H1 (cell line): ENCODE data around the gene MFAP4.

Experiments used
- ATF2 ChIP-seq: IDR thresholded peaks from 2 replicates; pipeline ENCODE4 v1.6.1; 2012; ENCODE audit warnings: low read length, inconsistent platforms
- EP300 ChIP-seq, 2 experiments: IDR thresholded peaks; 1 replicate in 1 of 2; 2 replicates in 1 of 2; pipeline ENCODE4 v1.6.1; 2011 to 2012; ENCODE audit warnings: low read depth in 2 of 2, low read length in 2 of 2, mild to moderate bottlenecking in 2 of 2, borderline replicate concordance in 1 of 2, inconsistent platforms in 1 of 2, moderate library complexity in 1 of 2
- HDAC2 ChIP-seq, 2 experiments: fragments of 300-600 bp in 1 of 2; sonication (generic) in 1 of 2; IDR thresholded peaks; 2 replicates each; pipeline ENCODE4 v1.6.1; 2011 to 2012; ENCODE audit warnings: low read depth in 2 of 2, low read length in 2 of 2, mild to moderate bottlenecking in 2 of 2, moderate library complexity in 2 of 2, borderline replicate concordance in 1 of 2, inconsistent platforms in 1 of 2
- POLR2A ChIP-seq, 2 experiments: IDR thresholded peaks; 1 replicate in 1 of 2; 2 replicates in 1 of 2; pipeline ENCODE4 v1.6.1; 2011; ENCODE audit warnings: low read depth in 2 of 2, low read length in 2 of 2, mild to moderate bottlenecking in 2 of 2; ENCODE audit errors: control extremely low read depth in 1 of 2

- no peak for TF ChIP-seq HDAC2 (IDR thresholded peaks at IDR 0.05; ENCODE audit: borderline replicate concordance in 1 of 2, low read depth in 2 of 2, low read length in 2 of 2)
- no peak for TF ChIP-seq ATF2
- no peak for TF ChIP-seq POLR2A (IDR thresholded peaks at IDR 0.05; ENCODE audit: control extremely low read depth in 1 of 2, low read depth in 2 of 2, low read length in 2 of 2)
- no peak for TF ChIP-seq EP300 (IDR thresholded peaks at IDR 0.05; ENCODE audit: borderline replicate concordance in 1 of 2, low read depth in 2 of 2, low read length in 2 of 2)
Measured at GRCh38 chr17:19357761-19358160, 29.2 kb downstream of the MFAP4 start.
